IgD-negative memory B cell (primary cell): ENCODE results near the gene DGCR6. TPM values are rescaled to one million over a fixed set of nuclear protein-coding genes. Genes with fewer than 3 reads are reported as not detected.
"Not testable (repeated sequence)": the region's sequence is repeated elsewhere in the genome, so short reads cannot be mapped to it uniquely, and the experiment has no call there.

Source experiments
- H3K27ac Mint-ChIP-seq, 3 donors: one replicate each; pipeline ENCODE4 v1.8.0; 2020 to 2022; ENCODE audit warnings: mild to moderate bottlenecking in 3 of 3, mixed read lengths in 3 of 3, moderate library complexity in 1 of 3
- H3K27me3 Mint-ChIP-seq: one replicate; pipeline ENCODE4 v1.8.0; 2021; ENCODE audit warnings: mixed read lengths
- H3K36me3 Mint-ChIP-seq: one replicate; pipeline ENCODE4 v1.8.0; 2020; ENCODE audit warnings: mild to moderate bottlenecking, mixed read lengths
- H3K4me1 Mint-ChIP-seq, 3 donors: one replicate each; pipeline ENCODE4 v1.8.0; 2020 to 2022; ENCODE audit warnings: mixed read lengths in 3 of 3, mild to moderate bottlenecking in 1 of 3
- H3K4me3 Mint-ChIP-seq, 4 donors: one replicate each; pipeline ENCODE4 v1.8.0; 2020 to 2022; ENCODE audit warnings: mild to moderate bottlenecking in 4 of 4, mixed read lengths in 4 of 4, moderate library complexity in 3 of 4
- H3K9me3 Mint-ChIP-seq, 3 donors: one replicate each; pipeline ENCODE4 v1.8.0; 2020 to 2021; ENCODE audit warnings: mixed read lengths in 3 of 3, mild to moderate bottlenecking in 1 of 3
- polyA plus RNA-seq: library from polyadenylated mRNA; unstranded; fragments of 300-500 nt; fragmentation: Illumina TruSeq; gene quantifications from one replicate; pipeline ENCODE4 v1.2.3, GENCODE V29; 2021

Gene DGCR6
- polyA plus RNA-seq, 1 donor from 2014 or later = 0.25 TPM

- H3K4me1 Mint-ChIP-seq, H3K27ac Mint-ChIP-seq, H3K27me3 Mint-ChIP-seq, H3K4me3 Mint-ChIP-seq, H3K36me3 Mint-ChIP-seq, H3K9me3 Mint-ChIP-seq: not testable (repeated sequence)
These were observed 14.3 kb downstream of the DGCR6 start for GRCh38 chr22:18920257-18920902.

- Mint-ChIP-seq H3K36me3 (no peaks in the 10 kb centered on the region), H3K27ac (no peak overlapping the region)
These were observed 19.4 kb downstream of the DGCR6 start for GRCh38 chr22:18925368-18926064.

GRCh38 chr22:18927020-18927419 is 20.9 kb downstream of the DGCR6 start:
- Mint-ChIP-seq H3K9me3 (no peaks in the 10 kb centered on the region), H3K4me3 (no peak overlapping the region), H3K27me3 (no peaks in the 10 kb centered on the region), H3K27ac (no peak overlapping the region), H3K4me1 (no peaks in the 10 kb centered on the region), H3K36me3 (no peaks in the 10 kb centered on the region)

More at GRCh38 chr22:18925368-18926064, 19.4 kb downstream of the DGCR6 start:
- no peaks in the 10 kb centered on the region for H3K27me3 Mint-ChIP-seq
- no peak overlapping the region for H3K4me3 Mint-ChIP-seq
- no peaks in the 10 kb centered on the region for H3K4me1 Mint-ChIP-seq
- no peaks in the 10 kb centered on the region for H3K9me3 Mint-ChIP-seq

GRCh38 chr22:18927573-18927972 is 21.5 kb downstream of the DGCR6 start:
- no peak overlapping the region for H3K4me3 Mint-ChIP-seq

GRCh38 chr22:18929459-18929858 is 23.3 kb downstream of the DGCR6 start:
- no peaks in the 10 kb centered on the region for H3K27me3 Mint-ChIP-seq

More at GRCh38 chr22:18927573-18927972, 21.5 kb downstream of the DGCR6 start:
- no peaks in the 10 kb centered on the region for H3K9me3 Mint-ChIP-seq
- no peaks in the 10 kb centered on the region for H3K4me1 Mint-ChIP-seq
- no peaks in the 10 kb centered on the region for H3K27me3 Mint-ChIP-seq
- no peak overlapping the region for H3K27ac Mint-ChIP-seq
- no peaks in the 10 kb centered on the region for H3K36me3 Mint-ChIP-seq

GRCh38 chr22:18931905-18932652 is 26.0 kb downstream of the DGCR6 start:
- no peaks in the 10 kb centered on the region for H3K9me3 Mint-ChIP-seq
- no peaks in the 10 kb centered on the region for H3K36me3 Mint-ChIP-seq
- H3K27me3 Mint-ChIP-seq = no peaks in the 10 kb centered on the region
- no peak overlapping the region for H3K27ac Mint-ChIP-seq
- H3K4me1 Mint-ChIP-seq = no peaks in the 10 kb centered on the region
- no peak overlapping the region for H3K4me3 Mint-ChIP-seq

More at GRCh38 chr22:18929459-18929858, 23.3 kb downstream of the DGCR6 start:
- H3K9me3 Mint-ChIP-seq = no peaks in the 10 kb centered on the region
- H3K36me3 Mint-ChIP-seq = no peaks in the 10 kb centered on the region
- H3K4me3 Mint-ChIP-seq = no peak overlapping the region
- no peak overlapping the region for H3K27ac Mint-ChIP-seq
- no peaks in the 10 kb centered on the region for H3K4me1 Mint-ChIP-seq

- no peaks in the 10 kb centered on the region for H3K27me3 Mint-ChIP-seq
- no peaks in the 10 kb centered on the region for H3K36me3 Mint-ChIP-seq
- no peak overlapping the region for H3K27ac Mint-ChIP-seq
- H3K4me3 Mint-ChIP-seq = no peak overlapping the region
- H3K4me1 Mint-ChIP-seq = no peaks in the 10 kb centered on the region
- H3K9me3 Mint-ChIP-seq = no peaks in the 10 kb centered on the region
These were observed 27.8 kb downstream of the DGCR6 start for GRCh38 chr22:18933914-18934313.

- not testable (repeated sequence) for H3K4me3 Mint-ChIP-seq, H3K9me3 Mint-ChIP-seq, H3K27ac Mint-ChIP-seq, H3K27me3 Mint-ChIP-seq, H3K4me1 Mint-ChIP-seq, H3K36me3 Mint-ChIP-seq
These were observed 28.6 kb downstream of the DGCR6 start for GRCh38 chr22:18934688-18935087.

- H3K27me3 Mint-ChIP-seq = no peaks in the 10 kb centered on the region
- H3K9me3 Mint-ChIP-seq = no peaks in the 10 kb centered on the region
- H3K4me3 Mint-ChIP-seq = no peak within 1 kb of the TSS
- no peaks in the 10 kb centered on the region for H3K36me3 Mint-ChIP-seq
- H3K4me1 Mint-ChIP-seq = no peaks in the 10 kb centered on the region
- H3K27ac Mint-ChIP-seq = no peak within 1 kb of the TSS
These were observed 29.9 kb downstream of the DGCR6 start, which contains the start of gene PRODH for GRCh38 chr22:18935889-18936529. Gene PRODH (minus strand): TSS chr22:18936293. CDS start chr22:18936287, 6 bp downstream.

GRCh38 chr22:18938691-18939090 is 32.6 kb downstream of the DGCR6 start:
- not testable (repeated sequence) for H3K27ac Mint-ChIP-seq, H3K4me3 Mint-ChIP-seq, H3K36me3 Mint-ChIP-seq, H3K9me3 Mint-ChIP-seq, H3K4me1 Mint-ChIP-seq, H3K27me3 Mint-ChIP-seq

GRCh38 chr22:18947105-18947504 is 41.0 kb downstream of the DGCR6 start:
- peaks cover 16% of the 10 kb centered on the region for H3K27me3 Mint-ChIP-seq
- not testable (repeated sequence) for H3K9me3 Mint-ChIP-seq, H3K36me3 Mint-ChIP-seq, H3K4me1 Mint-ChIP-seq, H3K4me3 Mint-ChIP-seq, H3K27ac Mint-ChIP-seq

- H3K36me3 Mint-ChIP-seq = peaks cover 1% of the 10 kb centered on the region
- H3K27ac Mint-ChIP-seq = no peak overlapping the region
- H3K4me3 Mint-ChIP-seq = peak overlapping the region in 1 of 4 donors; percentile 39
- no peaks in the 10 kb centered on the region for H3K4me1 Mint-ChIP-seq
- H3K9me3 Mint-ChIP-seq = no peaks in the 10 kb centered on the region
- peaks cover 16% of the 10 kb centered on the region for H3K27me3 Mint-ChIP-seq
These were observed 41.8 kb downstream of the DGCR6 start for GRCh38 chr22:18947905-18948304.

GRCh38 chr22:18950141-18950540 is 44.0 kb downstream of the DGCR6 start:
- H3K9me3 Mint-ChIP-seq = no peaks in the 10 kb centered on the region
- H3K27me3 Mint-ChIP-seq = peaks cover 17% of the 10 kb centered on the region
- no peak overlapping the region for H3K27ac Mint-ChIP-seq
- H3K4me3 Mint-ChIP-seq = no peak overlapping the region
- H3K4me1 Mint-ChIP-seq = no peaks in the 10 kb centered on the region
- peaks cover 1% of the 10 kb centered on the region for H3K36me3 Mint-ChIP-seq

GRCh38 chr22:18952022-18952421 is 45.9 kb downstream of the DGCR6 start:
- H3K36me3 Mint-ChIP-seq = peaks cover 1% of the 10 kb centered on the region
- H3K27me3 Mint-ChIP-seq = peaks cover 19% of the 10 kb centered on the region
- no peak overlapping the region for H3K27ac Mint-ChIP-seq
- H3K9me3 Mint-ChIP-seq = no peaks in the 10 kb centered on the region
- H3K4me1 Mint-ChIP-seq = no peaks in the 10 kb centered on the region
- H3K4me3 Mint-ChIP-seq = no peak overlapping the region

GRCh38 chr22:18953128-18953527 is 47.0 kb downstream of the DGCR6 start:
- not testable (repeated sequence) for H3K4me1 Mint-ChIP-seq, H3K36me3 Mint-ChIP-seq, H3K4me3 Mint-ChIP-seq, H3K9me3 Mint-ChIP-seq, H3K27ac Mint-ChIP-seq
- H3K27me3 Mint-ChIP-seq = peaks cover 17% of the 10 kb centered on the region
